Choroid plexus epithelial cell (primary cell): ENCODE results near the gene UBA3.
A peak's percentile ranks its signal among the peaks of the same experiment; 100 is the strongest.

Source experiments
- DNase-seq: peaks from one replicate; pipeline ENCODE4 v3.0.0-alpha.2; 2010; ENCODE audit warnings: low read depth
- H3K4me3 ChIP-seq: 2 replicates; pipeline ENCODE4 v1.5.1; 2011; ENCODE audit warnings: low read depth, mild to moderate bottlenecking, control low read depth, low read length, moderate library complexity
- CTCF ChIP-seq: conservative IDR thresholded peaks from 2 replicates; pipeline ENCODE4 v1.5.1; 2011; ENCODE audit warnings: low read depth, mild to moderate bottlenecking, control low read depth, inconsistent platforms, low read length, moderate library complexity

Gene UBA3

GRCh38 chr3:69032142-69032541 is 48.0 kb downstream of the UBA3 start:
- TF ChIP-seq CTCF: no peak
- H3K4me3 ChIP-seq: no peak overlapping the region
- peak; percentile 75 for DNase-seq

- no peak overlapping the region for H3K4me3 ChIP-seq
- peak; percentile 66 for DNase-seq
- no peak for TF ChIP-seq CTCF
Observed at GRCh38 chr3:69031635-69032034, 48.5 kb downstream of the UBA3 start.

- no peak for DNase-seq
- H3K4me3 ChIP-seq: no peak overlapping the region
- no peak for TF ChIP-seq CTCF
Observed at GRCh38 chr3:69020857-69021256, 59.3 kb downstream of the UBA3 start.

- H3K4me3 ChIP-seq: no peak overlapping the region
- DNase-seq: peak; percentile 43
- peak; percentile 50 for TF ChIP-seq CTCF
Observed at GRCh38 chr3:69020424-69020823, 59.7 kb downstream of the UBA3 start.

GRCh38 chr3:69016901-69017300 is 63.3 kb downstream of the UBA3 start:
- TF ChIP-seq CTCF: no peak
- no peak for DNase-seq
- no peak overlapping the region for H3K4me3 ChIP-seq

GRCh38 chr3:69016102-69016501 is 64.1 kb downstream of the UBA3 start:
- no peak overlapping the region for H3K4me3 ChIP-seq
- no peak for TF ChIP-seq CTCF
- DNase-seq: no peak

GRCh38 chr3:69014022-69014580 is 66.1 kb downstream of the UBA3 start:
- no peak for DNase-seq
- H3K4me3 ChIP-seq: peak overlapping the region; percentile 79
- TF ChIP-seq CTCF: no peak
